Parathyroid adenoma (tissue), 2 donors: ENCODE results near the gene PGM2L1.
A peak's percentile ranks its signal among the peaks of the same experiment; 100 is the strongest.

Experiments used
- H2AFZ ChIP-seq: fragments of 300-600 bp; sonication (generic); one replicate; pipeline ENCODE4 v1.7.0; 2017; ENCODE audit warnings: antibody characterized with exemption, mild to moderate bottlenecking
- H3K27ac ChIP-seq: fragments of 300-600 bp; sonication (generic); one replicate; pipeline ENCODE4 v1.7.0; 2017
- H3K27me3 ChIP-seq: fragments of 300-600 bp; sonication (generic); one replicate; pipeline ENCODE4 v1.7.0; 2017; ENCODE audit warnings: low read length; ENCODE audit not compliant: control insufficient read depth, insufficient read depth
- H3K36me3 ChIP-seq: fragments of 300-600 bp; sonication (generic); one replicate; pipeline ENCODE4 v1.7.0; 2017; ENCODE audit warnings: low read length; ENCODE audit not compliant: control insufficient read depth, insufficient read depth
- H3K4me1 ChIP-seq: fragments of 300-600 bp; sonication (generic); one replicate; pipeline ENCODE4 v1.7.0; 2017; ENCODE audit warnings: control low read depth
- H3K4me2 ChIP-seq: fragments of 300-600 bp; sonication (generic); one replicate; pipeline ENCODE4 v1.7.0; 2017; ENCODE audit warnings: low read length
- H3K4me3 ChIP-seq: fragments of 300-600 bp; sonication (generic); one replicate; pipeline ENCODE4 v1.7.0; 2017; ENCODE audit warnings: low read depth, low read length
- H3K79me2 ChIP-seq: fragments of 300-600 bp; sonication (generic); one replicate; pipeline ENCODE4 v1.7.0; 2017; ENCODE audit warnings: control low read depth
- H3K9ac ChIP-seq: fragments of 300-600 bp; sonication (generic); one replicate; pipeline ENCODE4 v1.7.0; 2017; ENCODE audit warnings: mild to moderate bottlenecking
- H3K9me3 ChIP-seq: fragments of 300-600 bp; sonication (generic); one replicate; pipeline ENCODE4 v1.7.0; 2017; ENCODE audit warnings: low read length; ENCODE audit not compliant: control insufficient read depth
- CTCF ChIP-seq: fragments of 300-600 bp; sonication (generic); IDR thresholded peaks from one replicate; pipeline ENCODE4 v1.7.0; 2017; ENCODE audit warnings: antibody characterized with exemption, mild to moderate bottlenecking
- donor health status: primary hyperparathyroidism.

PGM2L1 gene

DNA sequence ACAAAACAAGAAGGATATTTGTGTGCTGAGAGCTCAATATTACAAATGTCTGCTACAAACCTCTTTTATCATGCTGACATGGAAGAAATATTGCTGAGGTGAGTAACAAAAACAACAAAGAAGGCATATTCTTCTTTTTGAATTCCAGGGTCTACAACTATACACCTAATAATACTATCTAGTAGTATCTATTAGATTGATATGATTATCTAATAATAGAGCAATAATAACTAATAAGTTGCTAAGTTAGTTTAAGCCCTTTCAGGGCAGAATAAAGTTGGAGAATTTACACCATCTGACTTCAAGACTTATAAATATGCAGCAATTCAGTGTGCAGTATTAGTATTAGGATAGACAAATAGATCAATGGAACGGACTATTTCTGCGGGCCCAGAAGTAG is 11.4 kb upstream of the PGM2L1 start:
- Histone ChIP-seq H3K9me3 (no peaks in the 10 kb centered on the region), H3K79me2 (no peaks in the 10 kb centered on the region), H2AFZ (no peak overlapping the region), H3K27me3 (no peaks in the 10 kb centered on the region), H3K4me3 (no peak overlapping the region), H3K4me2 (no peak overlapping the region), H3K36me3 (no peaks in the 10 kb centered on the region), H3K27ac (no peak overlapping the region), H3K9ac (no peak overlapping the region), H3K4me1 (no peaks in the 10 kb centered on the region)
- no peak for TF ChIP-seq CTCF

GRCh38 chr11:74403607-74404321 is 5.5 kb upstream of the PGM2L1 start:
- no peaks in the 10 kb centered on the region for H3K79me2 ChIP-seq
- H3K9me3 ChIP-seq: no peaks in the 10 kb centered on the region
- H3K27ac ChIP-seq: no peak overlapping the region
- H3K9ac ChIP-seq: no peak overlapping the region
- no peak for TF ChIP-seq CTCF
- H3K36me3 ChIP-seq: no peaks in the 10 kb centered on the region
- no peak overlapping the region for H3K4me3 ChIP-seq
- H3K4me2 ChIP-seq: no peak overlapping the region
- H2AFZ ChIP-seq: peak overlapping the region; percentile 22
- no peaks in the 10 kb centered on the region for H3K4me1 ChIP-seq
- H3K27me3 ChIP-seq: no peaks in the 10 kb centered on the region

- Histone ChIP-seq H3K9me3 (no peaks in the 10 kb centered on the region), H2AFZ (no peak overlapping the region), H3K4me3 (no peak overlapping the region), H3K27me3 (no peaks in the 10 kb centered on the region), H3K36me3 (no peaks in the 10 kb centered on the region), H3K9ac (no peak overlapping the region), H3K4me1 (no peaks in the 10 kb centered on the region), H3K79me2 (no peaks in the 10 kb centered on the region), H3K4me2 (no peak overlapping the region), H3K27ac (no peak overlapping the region)
- TF ChIP-seq CTCF: no peak
These were observed 2.4 kb upstream of the PGM2L1 start for GRCh38 chr11:74400606-74401005.

- H3K9me3 ChIP-seq: no peaks in the 10 kb centered on the region
- H3K4me3 ChIP-seq: peak overlapping the region; percentile 88
- no peaks in the 10 kb centered on the region for H3K79me2 ChIP-seq
- TF ChIP-seq CTCF: no peak
- peak overlapping the region; percentile 91 for H2AFZ ChIP-seq
- H3K27me3 ChIP-seq: no peaks in the 10 kb centered on the region
- H3K36me3 ChIP-seq: no peaks in the 10 kb centered on the region
- no peak overlapping the region for H3K27ac ChIP-seq
- peak overlapping the region; percentile 3 for H3K9ac ChIP-seq
- peak overlapping the region; percentile 77 for H3K4me2 ChIP-seq
- H3K4me1 ChIP-seq: no peaks in the 10 kb centered on the region
These were observed 561 bp downstream of the PGM2L1 start for GRCh38 chr11:74397501-74398243.
